KBM-7 (cell line): Measurements from ENCODE around the gene LDLRAD4.
A peak's percentile ranks its signal among the peaks of the same experiment; 100 is the strongest.

Source experiments
- DNase-seq: peaks from one replicate; pipeline ENCODE4 v3.0.0-alpha.2; 2015
- in situ Hi-C: fragments of 300-500 bp; cut with MboI; formaldehyde crosslinking; loops from 2 replicates; pipeline ENCODE4 v1.14.3; 2020; ENCODE audit warnings: low sequenced_read_pairs, low pct_unique_long_range_greater_than_20kb, mixed read lengths

Gene LDLRAD4

DNA sequence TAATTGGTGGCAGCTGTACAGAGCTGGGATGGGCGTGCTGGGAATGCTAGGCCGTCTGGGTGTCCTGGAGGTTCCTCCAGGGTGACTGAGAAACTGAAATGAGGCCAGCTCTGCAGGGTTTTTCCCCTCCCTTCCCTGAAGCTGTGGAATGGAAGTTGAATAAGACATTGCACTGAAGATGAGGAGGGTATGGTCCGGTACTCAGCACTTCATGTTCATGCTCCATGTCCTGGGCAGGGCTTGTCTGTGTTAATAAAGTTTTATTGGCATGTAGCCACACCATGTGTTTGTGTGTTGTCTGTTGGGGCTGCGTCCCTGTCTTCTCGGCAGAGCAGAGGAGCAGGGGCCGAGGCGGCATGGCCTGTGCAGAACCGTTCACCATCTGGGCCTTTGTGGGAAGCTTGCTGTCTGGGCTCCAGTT, 154.0 kb downstream of the LDLRAD4 start:
- no peak for DNase-seq
- in situ Hi-C loops = no loop called here

DNA sequence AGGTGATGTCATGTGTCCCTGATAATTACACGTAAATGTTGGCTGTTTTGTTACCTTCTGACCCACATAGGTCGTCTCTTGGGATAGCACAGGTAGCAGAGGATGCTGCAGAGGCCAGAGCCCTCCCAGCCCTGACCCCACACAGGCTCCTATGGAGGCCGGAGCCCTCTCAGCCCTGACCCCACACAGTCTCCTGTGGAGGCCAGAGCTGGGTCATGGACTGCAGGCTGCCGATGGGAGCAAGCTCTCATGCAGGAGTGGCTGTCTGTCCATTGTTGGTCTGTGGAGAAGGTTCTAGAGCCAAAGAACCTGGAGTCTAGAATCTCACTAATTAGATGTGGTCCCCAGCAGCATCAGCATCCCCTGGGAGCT, 155.5 kb downstream of the LDLRAD4 start:
- in situ Hi-C loops = no loop called here
- no peak for DNase-seq

DNA sequence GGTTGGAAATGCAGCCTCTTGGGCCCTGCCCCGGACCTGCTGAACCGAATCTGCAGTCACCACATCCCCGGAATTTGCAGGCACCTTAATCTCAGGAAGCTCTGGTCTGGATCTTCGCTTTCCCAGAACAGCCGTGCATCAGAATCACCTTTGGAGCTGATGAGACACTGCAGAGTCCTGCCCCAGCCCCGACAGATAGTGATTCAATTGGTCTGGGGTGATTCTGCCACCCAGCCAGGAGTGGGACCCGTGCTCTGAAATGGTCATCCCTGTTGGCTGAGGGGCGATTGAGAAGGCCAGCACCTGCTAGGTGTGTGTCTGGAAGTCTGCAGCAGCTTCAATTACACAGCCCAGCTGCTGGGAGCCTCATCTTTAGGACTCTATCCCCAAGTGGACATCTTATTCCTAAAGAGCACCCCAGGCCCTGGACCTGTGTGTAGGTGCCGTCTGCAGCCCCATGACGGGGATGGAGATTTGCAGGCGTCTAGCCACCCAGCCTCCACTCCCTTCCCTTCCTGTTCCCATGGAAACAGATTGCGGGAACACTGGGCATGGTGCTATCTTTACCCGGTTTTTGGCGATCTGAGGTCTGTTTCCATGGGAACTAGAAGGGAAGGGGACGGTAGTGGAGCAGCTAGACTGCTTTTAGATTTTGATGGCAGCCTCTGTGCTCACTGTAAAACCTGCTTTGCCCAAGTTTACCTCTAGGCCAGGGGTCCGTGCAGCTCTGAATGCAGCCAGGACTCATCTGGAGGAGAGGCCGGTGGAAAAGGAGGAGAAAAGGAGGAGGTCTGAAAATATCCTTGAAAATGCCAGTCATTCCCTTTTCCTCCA, 156.1 kb downstream of the LDLRAD4 start:
- no peak for DNase-seq
- in situ Hi-C loops = no loop called here

DNA sequence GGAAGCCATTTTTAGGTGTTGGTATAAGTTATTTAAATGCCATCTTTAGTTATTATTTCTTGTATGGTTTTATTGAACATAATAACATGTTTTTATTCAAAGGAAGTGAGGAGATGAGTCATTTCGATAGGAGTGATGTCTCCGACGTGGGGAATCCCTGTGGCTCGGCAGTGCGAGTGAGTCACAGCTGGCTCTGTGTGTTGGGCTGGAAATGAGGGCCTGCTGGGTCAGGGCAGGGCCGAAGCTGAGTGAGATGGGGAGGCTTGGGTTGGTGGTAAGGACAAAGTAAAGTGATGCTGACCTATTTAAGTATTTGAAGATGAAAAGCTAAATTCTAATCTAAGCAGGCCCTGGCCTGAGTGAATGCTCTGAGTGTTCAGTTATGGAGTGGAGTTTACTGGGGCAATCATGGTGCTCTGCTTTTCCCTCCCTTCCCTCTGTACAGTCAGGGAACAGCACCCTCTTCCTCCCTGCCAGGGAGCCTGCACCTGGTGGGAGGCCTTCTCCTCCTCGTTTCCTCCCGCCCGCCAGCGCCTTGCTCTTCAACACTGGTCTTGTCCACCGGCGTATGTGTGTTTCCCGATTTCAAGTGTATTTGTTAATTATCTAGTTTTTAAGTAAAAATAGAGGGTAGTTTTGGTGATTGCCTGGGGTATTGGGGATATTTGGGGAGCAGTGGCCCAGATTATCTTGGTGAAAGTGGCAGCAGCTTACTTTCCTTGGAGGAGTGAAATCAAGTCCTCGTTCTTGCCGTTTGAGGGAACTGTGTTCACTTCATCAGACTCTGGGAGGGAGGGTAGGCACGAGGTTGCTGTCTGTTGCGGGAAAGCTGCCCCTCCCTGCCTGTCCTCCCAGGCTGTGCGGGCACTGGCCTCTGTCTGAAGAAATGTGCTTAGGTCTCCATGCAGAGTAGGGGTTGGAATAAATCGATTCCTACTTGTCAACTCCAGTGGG, 157.0 kb downstream of the LDLRAD4 start:
- in situ Hi-C loops = no loop called here
- no peak for DNase-seq

DNA sequence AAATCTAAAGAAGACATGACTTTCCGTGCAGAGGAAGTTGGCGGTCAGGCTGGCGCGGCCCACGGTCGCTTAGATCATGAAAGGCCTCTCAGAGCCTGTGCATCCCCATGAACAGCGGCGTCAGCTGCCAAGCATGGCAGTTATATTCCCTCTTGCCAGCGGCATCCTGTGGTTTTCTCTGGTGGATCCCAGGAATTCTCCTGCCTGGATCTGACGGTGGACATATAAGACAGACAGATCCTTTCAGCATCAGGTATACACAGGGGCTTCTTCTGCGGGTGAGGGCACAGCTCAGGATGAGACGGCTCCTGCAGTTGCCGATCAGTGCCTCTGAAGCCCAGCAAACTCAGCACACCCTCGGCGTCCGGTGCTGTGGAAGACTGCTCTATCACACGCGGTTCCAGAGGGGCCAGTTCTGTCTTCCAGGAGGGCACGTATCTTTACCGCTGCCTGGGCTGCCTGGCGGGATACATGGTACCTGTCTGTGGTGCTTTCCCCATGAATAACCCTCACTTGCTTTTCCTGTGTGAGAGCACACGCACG, 157.8 kb downstream of the LDLRAD4 start:
- DNase-seq = no peak
- in situ Hi-C loops = no loop called here

DNA sequence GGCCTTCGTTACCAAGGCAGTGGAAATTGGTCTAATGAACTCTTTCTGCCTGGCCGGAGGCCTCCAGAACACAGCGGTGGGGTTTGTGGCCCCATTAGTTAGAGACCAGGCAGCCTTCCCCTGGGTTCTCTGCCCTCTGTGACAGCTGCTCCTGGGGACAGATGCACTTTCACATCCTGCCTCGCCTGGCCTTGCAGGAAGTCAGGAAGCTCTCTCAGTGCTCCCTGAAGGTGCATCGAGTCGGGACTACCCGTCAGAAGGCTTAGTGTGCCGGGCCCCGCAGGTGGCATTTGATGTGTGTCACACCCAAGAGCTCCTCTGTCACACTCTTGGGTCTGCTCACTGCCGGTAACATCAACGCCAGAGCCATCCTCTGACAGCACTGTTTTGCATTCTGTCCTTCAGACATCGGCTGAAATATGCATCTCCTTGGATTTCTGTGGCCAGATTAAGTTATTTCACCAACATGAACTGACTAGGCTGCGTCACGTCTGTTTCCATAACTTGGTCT, 158.3 kb downstream of the LDLRAD4 start:
- DNase-seq = no peak
- in situ Hi-C loops = no loop called here

DNA sequence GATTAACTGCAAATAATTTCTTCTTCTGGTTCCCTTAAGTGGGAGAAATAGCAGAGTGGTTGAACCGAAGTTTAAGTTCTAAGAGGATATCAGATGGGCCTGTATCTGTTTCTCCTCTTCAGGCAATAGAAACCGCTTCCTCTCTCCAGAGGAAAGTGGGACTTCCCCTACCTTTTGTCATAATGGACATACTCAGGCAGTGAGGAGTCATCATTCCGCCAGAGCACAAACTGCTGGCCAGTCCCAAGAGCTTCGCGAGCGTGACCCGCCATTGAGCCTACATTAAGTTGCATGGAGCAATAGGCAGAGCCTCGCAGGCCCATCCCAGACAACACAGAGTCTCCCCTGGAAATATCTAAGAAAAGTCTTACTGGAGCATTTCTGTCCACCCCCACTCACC, 158.9 kb downstream of the LDLRAD4 start:
- peak; percentile 15 for DNase-seq
- in situ Hi-C loops = no loop called here

DNA sequence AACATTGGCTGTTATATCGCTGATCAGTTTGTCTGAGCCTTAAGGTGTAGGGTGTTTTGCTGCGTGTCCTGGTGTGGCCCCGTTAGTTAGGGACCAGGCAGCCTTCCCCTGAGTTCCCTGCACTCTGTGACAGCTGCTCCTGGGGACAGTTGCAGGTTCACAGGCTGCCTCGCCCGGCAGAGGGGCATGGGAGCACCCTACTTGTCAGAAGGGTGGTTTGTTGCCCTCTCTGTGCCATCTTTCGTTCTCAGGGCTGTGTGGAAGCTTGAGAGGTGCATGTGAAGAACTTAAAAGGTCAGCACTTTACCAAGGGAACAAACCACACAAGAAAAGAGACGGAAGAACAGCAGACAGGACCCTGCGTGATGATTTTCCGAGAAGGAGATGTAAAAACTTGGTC, 159.6 kb downstream of the LDLRAD4 start:
- no peak for DNase-seq
- in situ Hi-C loops = no loop called here

DNA sequence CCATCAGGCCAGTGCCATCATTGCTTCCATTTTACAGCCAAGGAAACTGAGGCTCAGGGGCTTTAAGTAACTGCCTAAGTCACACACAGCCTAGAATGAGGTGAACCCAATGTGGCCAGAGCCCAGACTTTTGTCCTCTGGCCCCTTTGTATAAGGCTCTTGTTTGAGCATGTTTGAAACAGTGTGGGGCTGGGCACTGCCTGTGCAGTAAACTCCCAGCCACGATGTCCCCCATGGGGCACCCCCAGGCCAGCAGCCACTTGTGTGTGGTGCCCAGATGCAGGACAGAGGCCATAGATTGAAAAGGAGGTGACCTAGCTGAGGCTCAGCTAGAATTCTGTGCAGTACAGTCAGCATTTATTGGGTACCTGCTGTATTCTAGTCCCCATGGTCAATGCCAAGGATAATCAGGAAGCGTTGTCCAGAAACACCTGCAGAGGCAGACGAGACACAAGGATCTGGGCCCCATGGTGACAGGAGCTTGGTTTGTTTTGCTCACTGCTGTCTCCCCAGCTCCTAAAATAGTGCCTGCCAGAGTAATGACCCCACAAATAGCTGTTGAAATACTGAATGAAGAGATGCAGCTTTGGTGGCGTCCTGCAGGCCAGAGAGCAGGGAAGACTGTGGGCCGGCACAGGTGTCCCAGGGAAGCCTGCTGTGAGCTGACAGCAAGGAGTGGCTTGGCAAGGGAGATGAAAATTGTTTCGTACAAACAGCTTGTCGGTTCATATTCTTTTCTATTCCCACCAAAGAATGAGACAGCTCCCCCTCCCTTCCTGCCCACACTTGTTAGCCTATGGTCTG, 160.7 kb downstream of the LDLRAD4 start:
- in situ Hi-C loops = no loop called here
- no peak for DNase-seq

DNA sequence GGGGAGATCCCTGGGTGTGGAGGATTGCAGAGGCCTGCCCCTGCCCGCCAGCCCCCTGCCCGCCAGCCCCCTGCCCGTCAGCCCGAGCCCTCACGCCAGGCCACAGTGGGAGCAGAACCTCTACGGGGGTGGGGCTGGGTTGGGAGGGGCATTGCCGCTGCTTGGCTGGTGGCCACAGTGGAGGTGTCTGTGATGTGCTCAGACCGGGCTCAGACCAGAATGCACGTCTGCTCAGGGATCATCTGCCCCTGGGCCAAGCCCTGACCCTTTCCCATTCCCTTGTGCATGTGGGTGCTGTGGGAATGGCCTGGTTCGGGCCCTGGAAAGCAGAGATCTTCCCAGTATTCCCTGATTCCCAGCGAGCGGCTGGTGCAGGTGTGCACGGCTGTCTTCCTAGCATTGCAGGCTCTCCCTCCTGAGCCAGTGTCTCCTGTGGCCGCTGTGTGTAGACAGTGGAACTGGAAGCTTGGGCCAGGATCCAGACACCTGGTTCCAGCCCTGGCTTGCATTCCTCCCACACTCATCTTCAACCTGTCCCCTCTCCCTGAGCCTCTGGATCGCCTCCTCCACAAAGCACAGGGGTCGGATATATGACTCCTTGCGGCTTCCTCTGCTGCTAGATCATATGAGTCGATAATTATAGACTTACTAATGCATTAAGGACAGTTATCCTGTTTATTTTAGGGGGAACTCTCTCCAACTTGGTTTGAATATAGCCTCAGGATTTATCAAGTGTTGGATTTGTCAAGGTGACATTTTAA, 161.6 kb downstream of the LDLRAD4 start:
- in situ Hi-C loops = no loop called here
- no peak for DNase-seq

DNA sequence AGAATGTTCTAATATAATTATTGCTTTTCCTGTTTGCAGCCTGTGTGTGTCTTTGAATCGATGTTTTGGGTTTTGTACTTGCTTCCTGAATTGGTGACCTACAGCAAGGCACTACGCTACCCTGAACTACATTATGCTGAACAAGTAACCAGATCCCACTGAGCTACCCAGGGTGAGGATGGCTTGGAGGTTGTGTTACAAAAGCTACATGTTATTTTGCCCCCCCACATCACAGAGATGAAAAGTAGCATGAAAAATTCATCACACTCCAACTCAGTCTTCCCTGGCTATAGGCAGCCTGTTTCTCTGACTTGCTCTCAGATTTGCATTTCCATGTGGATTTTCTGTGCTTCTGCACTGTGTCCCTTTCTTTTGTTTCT, 162.1 kb downstream of the LDLRAD4 start:
- in situ Hi-C loops = no loop called here
- DNase-seq = no peak

DNA sequence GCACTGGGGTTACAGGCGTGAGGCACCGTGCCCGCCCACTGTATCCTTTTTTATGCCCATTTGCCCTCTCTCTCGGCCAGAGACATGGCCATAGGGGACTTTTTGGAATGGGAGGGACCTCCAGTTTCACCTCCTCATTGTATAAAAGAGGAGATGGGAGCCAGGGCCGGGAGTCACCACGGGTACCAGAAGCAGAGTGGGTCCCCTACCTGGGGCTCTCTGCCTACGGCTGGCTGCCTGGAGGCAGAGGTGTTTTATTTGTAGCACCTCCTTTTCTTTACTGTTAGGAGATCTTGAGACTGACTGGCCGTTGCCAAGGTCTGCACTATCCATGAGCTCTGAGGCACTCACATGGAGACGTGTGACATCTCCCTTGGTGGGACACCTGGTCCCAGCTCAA, 162.8 kb downstream of the LDLRAD4 start:
- in situ Hi-C loops = no loop called here

DNA sequence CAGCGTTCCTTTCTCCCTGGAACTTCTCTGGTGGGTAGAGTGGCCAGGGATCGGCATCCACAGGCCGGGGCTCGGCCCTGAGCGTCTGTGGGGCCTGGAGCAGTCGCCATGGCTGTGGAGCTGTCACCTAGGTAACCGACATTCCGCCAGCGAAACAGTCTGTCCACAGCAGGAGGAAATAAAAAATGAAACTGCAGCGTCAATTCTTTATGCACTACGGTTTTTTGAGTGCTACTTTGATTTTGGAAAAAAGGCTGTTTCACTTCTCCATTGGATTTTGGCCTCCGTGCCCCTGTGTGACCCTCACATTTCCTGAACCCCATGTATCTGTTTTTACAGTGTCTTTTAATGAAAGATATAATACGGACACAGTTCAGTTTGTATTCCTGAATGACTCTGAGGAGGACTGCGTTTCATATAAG, 163.4 kb downstream of the LDLRAD4 start:
- no peak for DNase-seq
- in situ Hi-C loops = no loop called here

More for the DNA sequence above, 162.8 kb downstream of the LDLRAD4 start:
- no peak for DNase-seq

DNA sequence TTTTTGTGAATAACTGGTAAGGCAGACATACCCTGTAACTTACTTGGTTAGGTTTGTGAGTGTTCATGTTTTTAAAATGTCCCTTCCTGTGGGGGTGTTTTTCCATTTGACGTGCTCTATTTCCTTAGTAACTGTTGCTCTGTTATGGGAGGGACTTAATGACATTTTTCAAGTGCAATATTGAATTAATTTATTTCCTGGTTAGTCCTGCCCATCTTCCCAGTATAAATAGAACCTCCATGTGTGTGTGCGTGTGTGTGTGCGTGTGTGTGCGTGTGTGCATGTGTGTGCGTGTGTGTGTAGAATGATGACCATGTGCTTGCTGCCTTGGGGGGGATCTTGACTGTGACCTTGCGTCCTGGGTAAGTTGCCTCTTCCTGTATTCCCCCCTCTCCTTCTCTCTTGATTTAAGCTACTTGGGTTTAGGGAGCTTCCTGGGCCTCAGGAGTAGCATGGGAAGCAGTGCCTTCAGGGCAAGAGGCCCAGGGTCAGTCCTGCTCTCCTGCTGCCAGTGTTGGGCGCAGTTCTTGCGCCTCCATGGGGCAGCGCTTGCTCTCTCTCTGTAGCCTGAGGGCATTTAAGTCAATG, 163.9 kb downstream of the LDLRAD4 start:
- peak; percentile 50 for DNase-seq
- in situ Hi-C loops = no loop called here

DNA sequence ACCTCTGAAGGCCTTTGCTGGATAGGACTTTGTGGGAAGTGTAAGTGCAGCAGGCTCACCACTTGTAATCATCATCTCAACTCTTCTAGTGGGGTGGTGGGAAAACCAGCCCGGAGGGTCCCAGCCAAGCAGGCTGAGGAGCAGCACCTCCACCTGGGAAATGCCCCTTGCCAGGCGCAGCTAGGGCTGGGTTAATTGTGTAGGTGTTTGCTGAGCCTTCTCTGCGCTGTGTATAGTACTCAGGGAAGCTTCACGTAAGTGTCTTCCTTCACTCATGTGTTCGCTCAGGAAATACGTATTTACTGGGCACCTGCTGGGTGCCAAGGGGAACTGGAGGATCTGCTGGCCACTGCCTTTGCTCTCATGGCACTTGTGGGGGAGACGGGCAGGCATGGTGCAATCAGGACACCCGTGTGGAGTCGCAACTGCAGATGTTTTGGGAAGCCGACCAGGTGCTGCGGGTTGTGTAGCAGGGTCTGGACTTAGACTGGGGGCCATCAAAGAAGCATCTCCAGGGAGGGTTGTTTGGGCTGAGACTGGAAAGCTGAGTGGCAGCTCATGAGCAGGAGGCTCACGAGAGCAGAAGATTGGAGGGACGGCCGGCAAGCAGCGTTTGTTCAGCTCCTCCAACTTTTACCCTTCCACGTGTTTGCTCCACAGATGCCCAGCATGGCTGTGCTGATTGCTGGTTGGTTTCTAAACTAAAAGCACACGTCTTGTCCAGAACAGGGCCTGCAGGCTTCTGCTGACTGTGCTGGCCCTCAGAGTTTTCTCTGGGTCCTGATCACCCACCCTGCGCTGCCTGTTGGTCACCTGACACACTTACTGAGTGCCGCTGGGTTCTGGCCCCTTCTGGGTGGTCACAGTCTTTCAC, 164.6 kb downstream of the LDLRAD4 start:
- DNase-seq = no peak
- in situ Hi-C loops = no loop called here

DNA sequence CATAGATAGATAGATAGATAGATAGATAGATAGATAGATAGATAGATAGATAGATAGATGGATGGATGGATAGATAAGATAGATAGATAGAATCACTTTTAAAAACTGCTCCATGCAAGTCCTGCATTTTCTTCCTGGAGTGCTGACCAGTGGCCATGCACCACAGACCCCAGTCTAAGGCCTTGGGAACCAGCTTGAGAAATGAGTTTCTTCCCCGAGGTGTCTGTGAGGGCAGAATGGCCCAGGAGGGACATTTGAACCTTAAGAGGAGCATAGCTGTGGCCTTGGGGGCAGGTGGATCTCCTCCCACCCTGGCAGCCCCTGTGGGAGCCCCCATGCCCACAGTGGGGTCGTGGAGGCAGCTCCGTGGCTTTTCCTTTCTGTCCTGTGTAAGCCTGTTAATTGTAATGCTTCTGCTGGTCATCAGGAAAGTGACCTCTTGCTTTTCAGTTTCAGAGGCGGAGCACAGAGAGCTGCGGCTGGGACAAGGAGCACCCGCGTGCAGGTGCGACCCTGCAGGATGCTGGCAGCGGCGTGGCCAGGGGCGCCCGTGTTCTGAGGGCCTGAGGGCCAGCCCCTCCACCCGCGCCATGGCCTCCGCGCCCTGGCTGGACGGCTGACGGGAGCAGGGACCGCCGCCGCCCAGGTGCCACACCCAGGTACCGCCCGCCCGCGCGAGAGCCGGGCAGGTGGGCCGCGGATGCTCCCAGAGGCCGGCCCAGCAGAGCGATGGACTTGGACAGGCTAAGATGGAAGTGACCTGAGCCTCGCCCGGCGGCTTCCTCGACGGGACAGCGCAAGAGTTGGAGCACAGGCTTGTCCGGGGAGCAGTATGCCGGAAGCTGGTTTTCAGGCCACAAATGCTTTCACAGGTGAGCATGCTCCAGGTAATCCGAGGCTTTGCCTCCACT, 168.6 kb downstream of the LDLRAD4 start:
- in situ Hi-C loops = no loop called here
- no peak for DNase-seq
